Measurements from ENCODE around the gene TMEM82.

- no peak for TF ChIP-seq CTCF (IDR thresholded peaks at IDR 0.05; ENCODE audit: low read length)
- no peak for TF ChIP-seq EZH2 (IDR thresholded peaks at IDR 0.05; ENCODE audit: borderline replicate concordance, low read length)
These were observed 25.6 kb downstream of the TMEM82 start for GRCh38 chr1:15767941-15768340.

Data from OCI-LY1 (cell line).